GM21360 (cell line): ENCODE data around the gene ZNF784.

Experiments used
- ATAC-seq: cut with Tn5 transposase; IDR thresholded peaks from one replicate; pipeline ENCODE4 v1.9.1; 2021; ENCODE audit warnings: mild to moderate bottlenecking, moderate library complexity; ENCODE audit not compliant: unreplicated experiment

Gene ZNF784

GRCh38 chr19:55644191-55644833 lies 19.9 kb upstream of the ZNF784 start:
- ATAC-seq, result no peak

DNA sequence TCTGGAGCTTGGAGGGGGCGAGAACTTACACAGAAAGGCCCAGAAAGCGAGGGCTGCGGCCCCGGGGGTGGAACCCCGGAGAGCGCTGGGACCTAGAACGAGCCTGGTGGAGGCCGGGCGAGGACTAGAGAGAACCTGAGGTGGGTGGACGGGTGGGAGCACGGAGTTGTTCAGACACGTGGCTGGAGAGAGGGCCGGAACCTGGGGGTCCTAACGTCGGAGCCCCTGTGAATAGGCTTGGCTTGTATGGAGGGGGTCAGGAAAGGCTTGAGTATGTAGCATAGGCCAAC lies 19.5 kb upstream of the ZNF784 start:
- ATAC-seq, result no peak

- no peak for ATAC-seq
Measured at GRCh38 chr19:55643003-55643886, 18.9 kb upstream of the ZNF784 start, which contains the start of gene ZNF581. Gene ZNF581 (plus strand): TSS chr19:55643649. CDS start chr19:55644572, 923 bp downstream.

DNA sequence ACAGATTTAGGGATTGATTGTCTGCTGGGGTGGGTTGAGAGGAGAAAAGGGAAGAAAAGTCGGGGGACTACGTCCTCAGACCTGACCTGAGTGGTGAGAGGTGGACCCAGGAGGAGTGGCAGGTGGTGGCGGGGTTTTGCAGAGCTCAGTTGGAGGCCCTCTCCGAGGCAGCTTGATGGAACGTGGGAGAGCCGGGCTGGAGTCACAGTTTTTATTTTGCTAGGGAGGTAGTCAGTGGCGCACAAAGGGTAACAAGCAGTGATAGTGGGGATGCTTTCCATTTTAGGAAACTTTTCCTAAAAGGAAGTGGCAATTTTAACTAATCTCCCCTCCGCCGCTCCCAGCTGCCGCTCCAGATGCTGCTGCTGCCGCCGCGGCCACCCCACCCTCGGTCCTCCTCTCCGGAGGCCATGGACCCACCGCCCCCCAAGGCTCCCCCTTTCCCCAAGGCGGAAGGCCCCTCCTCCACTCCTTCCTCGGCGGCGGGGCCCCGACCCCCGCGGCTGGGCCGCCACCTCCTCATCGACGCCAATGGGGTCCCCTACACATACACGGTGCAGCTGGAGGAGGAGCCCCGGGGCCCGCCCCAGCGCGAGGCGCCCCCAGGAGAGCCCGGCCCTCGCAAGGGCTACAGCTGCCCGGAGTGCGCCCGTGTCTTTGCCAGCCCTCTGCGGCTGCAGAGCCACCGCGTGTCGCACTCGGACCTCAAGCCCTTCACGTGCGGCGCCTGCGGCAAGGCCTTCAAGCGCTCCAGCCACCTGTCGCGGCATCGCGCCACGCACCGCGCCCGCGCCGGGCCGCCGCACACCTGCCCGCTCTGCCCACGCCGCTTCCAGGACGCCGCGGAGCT lies 18.0 kb upstream of the ZNF784 start:
- no peak for ATAC-seq

DNA sequence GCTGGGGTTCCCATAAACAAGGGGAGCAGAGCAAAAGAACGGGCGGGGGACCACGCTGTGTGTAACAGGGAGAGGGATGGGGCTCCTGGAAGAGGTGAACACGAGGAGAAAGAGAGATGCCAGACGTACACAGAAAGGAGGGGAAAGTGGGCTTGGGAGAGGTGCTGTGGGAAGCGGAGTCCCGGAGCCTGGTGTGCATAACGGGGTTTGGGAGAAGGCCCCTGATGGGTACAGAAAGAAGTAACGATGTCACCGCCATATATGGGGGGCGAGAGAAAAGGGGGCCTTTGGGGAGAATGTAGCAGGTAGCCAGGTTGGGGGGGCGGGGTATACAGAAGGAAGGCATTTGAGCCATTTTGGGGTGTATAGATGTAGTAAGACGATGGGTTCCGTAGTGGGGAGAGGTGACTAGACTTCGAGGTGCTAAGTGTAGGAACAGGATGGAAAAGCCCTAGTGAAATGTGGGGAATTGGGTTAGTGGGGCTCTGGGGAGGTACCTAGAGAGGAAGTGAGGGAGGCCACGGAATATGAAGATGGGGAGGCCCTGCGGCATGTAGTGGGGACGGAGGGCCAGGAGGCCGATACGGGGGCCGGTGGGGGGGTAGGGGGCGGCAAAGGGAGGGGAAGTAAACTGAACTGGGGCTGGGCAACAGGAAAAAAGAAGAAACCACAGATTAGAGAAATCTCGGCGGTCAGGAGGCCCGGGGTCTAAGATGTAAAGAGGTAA lies 17.2 kb upstream of the ZNF784 start:
- ATAC-seq, result no peak

DNA sequence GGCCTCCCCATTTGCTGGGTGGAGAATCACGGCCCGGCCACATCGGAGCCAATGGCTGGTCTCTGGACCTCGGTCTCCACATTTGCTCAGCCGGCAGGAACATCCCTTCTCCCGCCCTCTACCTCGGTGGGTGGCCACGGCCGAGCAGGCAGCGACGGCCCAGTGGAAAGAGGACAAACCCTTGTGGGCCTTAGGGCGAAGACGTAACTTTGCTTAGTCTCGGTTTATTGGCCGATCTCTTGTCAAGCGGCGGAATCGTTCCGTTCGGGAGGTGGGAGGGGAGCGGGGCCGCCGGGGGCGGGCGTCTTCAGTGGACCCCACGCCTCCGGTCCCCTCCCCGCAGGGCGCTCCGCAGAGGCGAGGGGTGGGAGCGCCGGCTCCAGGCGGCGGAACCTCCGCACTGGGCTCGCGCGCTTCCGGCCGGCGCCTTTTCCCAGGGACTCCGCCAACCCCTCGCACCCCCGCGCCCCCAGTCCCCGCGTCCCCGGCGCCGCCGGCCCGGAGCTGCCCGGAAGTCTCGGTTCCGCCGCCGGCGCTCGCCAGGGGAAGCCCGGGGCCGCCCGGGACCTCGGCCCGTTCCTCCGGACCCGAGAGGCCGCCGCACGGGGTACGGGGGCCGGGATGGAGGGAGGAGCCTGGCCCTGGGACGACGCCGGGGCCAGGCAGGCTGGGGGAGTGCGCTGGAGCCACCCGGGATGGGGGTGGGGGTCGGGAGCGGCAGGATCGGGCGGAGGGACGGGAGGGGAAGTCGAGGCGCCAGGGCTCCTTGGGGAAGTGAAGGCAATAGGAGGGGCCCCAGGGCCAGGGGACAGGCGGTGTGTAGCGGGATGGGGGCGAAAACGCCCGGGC lies 16.4 kb upstream of the ZNF784 start, which contains the start of gene ZNF580:
ZNF580 (plus strand) TSS at position 426 of the 849 bp plus-strand sequence. CDS start 1,507 bp downstream, outside the sequence.
- no peak for ATAC-seq

GRCh38 chr19:55640043-55640576 lies 15.7 kb upstream of the ZNF784 start:
- ATAC-seq, result no peak

GRCh38 chr19:55638864-55639359 lies 14.5 kb upstream of the ZNF784 start:
- ATAC-seq, result no peak

GRCh38 chr19:55637534-55637933 lies 13.2 kb upstream of the ZNF784 start:
- no peak for ATAC-seq

DNA sequence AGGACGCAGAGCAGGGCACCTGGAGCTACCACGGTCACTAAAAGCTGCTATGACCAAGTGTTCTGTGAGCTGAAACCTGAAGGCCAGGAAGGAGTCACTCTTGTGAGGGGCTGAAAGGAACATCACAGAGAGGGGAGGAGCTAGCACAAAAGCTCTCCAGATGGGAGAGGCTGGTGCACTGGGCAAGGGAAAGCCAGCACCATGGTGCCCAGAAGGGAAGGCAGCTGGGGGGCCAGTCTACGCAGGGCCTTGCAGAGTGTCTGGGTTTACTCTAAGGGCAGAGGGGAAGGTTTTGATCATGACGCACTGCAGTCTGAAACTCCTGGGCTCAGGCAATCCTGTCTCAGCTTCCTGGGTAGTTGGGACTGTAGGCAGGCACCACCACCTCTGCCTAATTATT lies 12.4 kb upstream of the ZNF784 start:
- no peak for ATAC-seq

- ATAC-seq, result no peak
Measured at GRCh38 chr19:55635856-55636440, 11.6 kb upstream of the ZNF784 start.

DNA sequence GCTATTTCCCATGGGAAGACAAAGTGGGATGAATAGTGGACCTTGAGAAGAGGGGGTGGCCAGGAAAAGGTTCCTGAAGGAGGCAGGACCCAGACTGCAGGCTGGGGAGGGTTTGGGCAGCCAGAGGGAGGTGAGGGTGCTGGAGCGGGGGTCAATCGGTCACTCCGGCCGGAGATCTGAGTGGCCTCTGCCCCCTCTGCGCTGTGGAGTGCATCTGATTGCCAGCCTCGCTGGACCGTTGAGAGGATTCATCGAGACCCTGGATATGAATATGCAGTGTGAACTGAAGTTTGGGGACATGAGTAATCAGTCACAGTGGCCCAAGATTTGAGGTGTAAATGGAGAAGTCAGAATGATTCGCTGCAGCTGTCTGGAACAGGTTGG lies 11.0 kb upstream of the ZNF784 start:
- ATAC-seq, result no peak

DNA sequence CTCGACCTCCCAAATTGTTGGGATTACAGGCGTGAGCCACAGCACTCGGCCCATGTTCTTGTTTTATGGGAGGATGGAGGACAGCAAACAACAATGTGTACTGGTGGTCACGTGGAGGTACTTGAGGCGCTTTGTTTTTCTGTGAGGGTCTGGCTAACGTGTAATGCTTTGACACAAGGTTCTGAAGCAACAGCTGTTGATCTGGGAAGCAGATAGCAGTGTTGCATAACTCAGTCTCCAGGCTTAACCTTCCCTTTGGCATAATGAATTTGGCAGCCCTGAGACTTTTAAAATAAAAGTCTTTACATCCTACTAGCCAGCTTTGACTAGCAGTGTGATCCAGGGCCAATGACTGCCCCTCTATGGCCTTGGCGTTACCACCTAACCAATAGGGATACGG lies 9.5 kb upstream of the ZNF784 start:
- ATAC-seq, result no peak

- no peak for ATAC-seq
Measured at GRCh38 chr19:55632463-55632834, 8.1 kb upstream of the ZNF784 start.

- no peak for ATAC-seq
Measured at GRCh38 chr19:55626350-55626749, 2.0 kb upstream of the ZNF784 start.

GRCh38 chr19:55625004-55625326 lies 599 bp upstream of the ZNF784 start:
- no peak for ATAC-seq

DNA sequence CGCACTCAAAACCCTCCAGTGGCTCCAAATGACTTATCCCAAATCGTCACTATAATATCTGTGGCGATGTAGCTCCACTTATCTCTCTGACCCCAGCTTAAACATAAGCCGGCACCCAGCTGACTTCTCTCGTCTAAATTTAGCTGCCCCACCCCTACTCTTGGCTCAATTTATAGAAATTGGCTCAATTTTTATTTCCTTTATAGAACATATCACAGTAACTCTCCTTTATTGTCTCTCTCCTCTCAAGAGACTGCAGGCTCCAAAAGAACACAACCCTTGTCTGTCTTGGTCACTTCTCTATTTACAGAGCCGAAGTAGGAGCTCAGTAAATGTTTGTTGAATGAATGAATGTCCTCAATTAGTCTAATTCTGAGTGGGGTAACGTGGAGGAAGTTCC lies 805 bp downstream of the ZNF784 start:
- no peak for ATAC-seq

DNA sequence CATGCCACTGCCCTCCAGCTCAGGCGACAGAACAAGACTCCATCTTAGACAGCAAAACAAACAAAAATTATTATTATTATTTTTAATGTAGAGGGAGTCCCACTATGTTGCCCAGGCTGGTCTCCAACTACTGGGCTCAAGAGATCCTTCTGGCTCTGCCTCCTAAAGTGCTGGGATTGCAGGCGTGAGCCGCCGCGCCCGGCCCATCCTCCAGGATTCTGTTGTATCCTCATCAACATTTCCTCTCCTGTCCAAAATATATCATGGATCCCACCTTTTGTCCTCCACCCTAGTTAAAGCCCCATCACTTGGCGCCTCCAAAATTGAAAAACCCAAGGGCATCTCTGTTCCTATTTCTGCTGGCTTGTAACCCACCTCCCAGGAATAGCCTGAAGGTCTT lies 1.2 kb downstream of the ZNF784 start:
- no peak for ATAC-seq

GRCh38 chr19:55622242-55622969 lies 2.0 kb downstream of the ZNF784 start:
- ATAC-seq, result no peak
